Measurements from ENCODE around the gene RAB35.

Gene RAB35

GRCh38 chr12:120126635-120127005, 10.1 kb upstream of the RAB35 start:
- TF ChIP-seq, protein P1, sequence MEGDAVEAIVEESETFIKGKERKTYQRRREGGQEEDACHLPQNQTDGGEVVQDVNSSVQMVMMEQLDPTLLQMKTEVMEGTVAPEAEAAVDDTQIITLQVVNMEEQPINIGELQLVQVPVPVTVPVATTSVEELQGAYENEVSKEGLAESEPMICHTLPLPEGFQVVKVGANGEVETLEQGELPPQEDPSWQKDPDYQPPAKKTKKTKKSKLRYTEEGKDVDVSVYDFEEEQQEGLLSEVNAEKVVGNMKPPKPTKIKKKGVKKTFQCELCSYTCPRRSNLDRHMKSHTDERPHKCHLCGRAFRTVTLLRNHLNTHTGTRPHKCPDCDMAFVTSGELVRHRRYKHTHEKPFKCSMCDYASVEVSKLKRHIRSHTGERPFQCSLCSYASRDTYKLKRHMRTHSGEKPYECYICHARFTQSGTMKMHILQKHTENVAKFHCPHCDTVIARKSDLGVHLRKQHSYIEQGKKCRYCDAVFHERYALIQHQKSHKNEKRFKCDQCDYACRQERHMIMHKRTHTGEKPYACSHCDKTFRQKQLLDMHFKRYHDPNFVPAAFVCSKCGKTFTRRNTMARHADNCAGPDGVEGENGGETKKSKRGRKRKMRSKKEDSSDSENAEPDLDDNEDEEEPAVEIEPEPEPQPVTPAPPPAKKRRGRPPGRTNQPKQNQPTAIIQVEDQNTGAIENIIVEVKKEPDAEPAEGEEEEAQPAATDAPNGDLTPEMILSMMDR (IDR thresholded peaks at IDR 0.05; ENCODE audit: low read depth, low read length, missing control alignments) = no peak
- DNase-seq (ENCODE audit: extremely low read depth, low read depth) = no peak
- no peak overlapping the region for H3K4me3 ChIP-seq (replicated peaks; ENCODE audit: low read depth, low read length)

DNA sequence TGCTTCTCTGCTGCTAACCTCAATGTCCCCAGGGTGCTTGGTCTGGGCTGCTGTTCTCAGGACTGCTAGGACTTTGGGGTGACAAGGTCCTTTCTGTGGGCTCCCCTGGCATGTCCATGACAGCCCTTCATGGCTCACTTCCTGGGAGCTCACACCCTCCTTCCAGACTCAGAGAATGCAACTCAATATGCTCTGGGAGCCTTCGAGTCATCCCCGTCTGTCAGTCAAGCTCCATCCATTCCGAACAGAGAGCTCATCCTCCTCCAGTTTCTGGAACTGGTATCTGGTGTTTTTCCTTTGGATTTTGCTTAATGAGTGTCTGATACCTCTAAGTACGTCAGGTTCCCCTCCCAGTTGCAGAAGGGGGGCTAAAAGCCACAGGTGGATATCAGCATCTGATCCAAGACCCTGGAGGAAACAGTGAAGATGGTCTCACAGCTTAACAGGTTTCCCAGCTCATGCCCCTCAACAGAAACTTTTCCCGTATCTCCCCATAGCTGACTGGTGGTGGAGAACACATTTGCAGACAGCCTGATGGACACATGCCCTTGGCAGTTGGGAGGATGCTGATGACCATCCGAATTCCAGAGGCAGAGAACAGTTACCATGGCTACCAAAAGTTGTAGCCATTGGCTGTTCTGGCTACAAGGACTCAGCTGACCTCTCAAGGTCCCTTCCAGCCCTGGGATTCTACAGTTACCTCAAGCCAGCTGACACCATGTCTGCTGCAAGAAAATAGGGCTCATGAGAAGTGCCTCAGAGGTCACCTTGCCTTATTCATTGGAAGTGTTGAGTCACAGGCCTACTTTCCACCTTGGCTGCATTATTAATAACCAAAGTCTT, 9.5 kb upstream of the RAB35 start:
- DNase-seq (ENCODE audit: extremely low read depth, low read depth) = no peak
- TF ChIP-seq, protein P1 (IDR thresholded peaks at IDR 0.05; ENCODE audit: low read depth, low read length, missing control alignments) = no peak
- no peak overlapping the region for H3K4me3 ChIP-seq (replicated peaks; ENCODE audit: low read depth, low read length)

- no peak for DNase-seq (ENCODE audit: extremely low read depth, low read depth)
- TF ChIP-seq, protein P1 (IDR thresholded peaks at IDR 0.05; ENCODE audit: low read depth, low read length, missing control alignments) = no peak
- no peak overlapping the region for H3K4me3 ChIP-seq (replicated peaks; ENCODE audit: low read depth, low read length)
Measured at GRCh38 chr12:120125029-120125428, 8.5 kb upstream of the RAB35 start.

DNA sequence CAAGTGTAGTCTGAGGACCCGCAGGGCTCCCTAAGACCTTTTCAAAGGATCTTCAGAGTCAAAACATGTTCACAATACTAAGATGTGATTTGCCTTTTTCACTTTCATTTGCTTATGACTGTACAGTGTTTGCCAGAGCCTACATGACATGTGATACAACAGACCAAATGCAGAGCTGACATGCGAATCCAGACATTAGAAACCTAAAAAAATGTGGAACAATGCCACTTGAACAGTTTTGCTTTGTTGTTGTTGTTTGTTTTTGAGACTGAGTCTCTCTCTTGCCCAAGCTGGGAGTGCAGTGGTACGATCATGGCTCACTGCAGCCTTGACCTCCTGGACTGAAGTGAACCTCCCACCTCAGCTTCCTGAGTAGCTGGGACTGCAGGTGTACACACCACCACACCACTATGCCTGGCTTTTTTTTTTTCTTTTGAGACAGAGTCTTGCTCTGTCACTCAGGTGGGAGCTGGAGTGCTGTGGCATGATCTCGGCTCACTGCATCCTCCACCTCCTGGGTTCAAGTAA, 5.3 kb upstream of the RAB35 start:
- TF ChIP-seq, protein P1 (IDR thresholded peaks at IDR 0.05; ENCODE audit: low read depth, low read length, missing control alignments) = no peak
- no peak overlapping the region for H3K4me3 ChIP-seq (replicated peaks; ENCODE audit: low read depth, low read length)
- DNase-seq (ENCODE audit: extremely low read depth, low read depth) = no peak

- DNase-seq (ENCODE audit: extremely low read depth, low read depth) = no peak
Measured at GRCh38 chr12:120121343-120121742, 4.8 kb upstream of the RAB35 start.

DNA sequence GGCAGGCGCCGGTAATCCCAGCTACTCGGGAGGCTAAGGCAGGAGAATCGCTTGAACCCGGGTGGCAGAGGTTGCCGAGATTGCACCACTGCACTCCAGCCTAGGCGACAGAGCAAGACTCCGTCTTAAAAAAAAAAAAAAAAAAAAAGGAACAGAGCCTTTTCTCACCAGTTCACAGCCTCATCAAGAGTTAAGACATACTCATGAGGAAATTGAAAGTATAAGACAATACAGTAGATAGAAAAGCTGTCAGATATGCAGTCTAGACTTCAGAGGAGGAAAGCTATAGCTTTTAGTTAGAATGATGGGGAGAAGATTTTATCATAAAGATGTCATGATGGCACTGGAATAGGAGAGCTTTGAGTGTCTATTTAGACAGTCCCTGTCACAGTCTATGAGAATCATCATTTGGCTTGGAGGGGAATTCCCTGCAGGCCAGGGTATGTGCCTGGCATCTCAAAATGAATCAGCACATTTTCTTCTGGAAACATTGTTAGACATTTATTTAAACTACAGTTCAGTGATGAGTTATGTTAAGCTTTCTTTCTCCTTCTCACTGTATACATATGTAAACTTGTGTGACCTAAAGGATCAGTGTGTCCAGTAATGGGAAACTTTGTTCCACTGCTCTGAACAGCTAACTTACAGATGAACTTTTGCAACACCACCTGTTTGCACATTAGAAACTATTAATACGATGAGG, 2.9 kb upstream of the RAB35 start:
- TF ChIP-seq, protein P1 (IDR thresholded peaks at IDR 0.05; ENCODE audit: low read depth, low read length, missing control alignments) = no peak
- no peak for DNase-seq (ENCODE audit: extremely low read depth, low read depth)
- no peak overlapping the region; the same call in 1 of the 2 replicates for H3K4me3 ChIP-seq (replicated peaks; ENCODE audit: low read depth, low read length)

More at GRCh38 chr12:120121343-120121742, 4.8 kb upstream of the RAB35 start:
- H3K4me3 ChIP-seq (replicated peaks; ENCODE audit: low read depth, low read length) = no peak overlapping the region
- TF ChIP-seq, protein P1 (IDR thresholded peaks at IDR 0.05; ENCODE audit: low read depth, low read length, missing control alignments) = no peak
